Effector CD8-positive, alpha-beta T cell (primary cell): ENCODE results near the gene RO60.

Experiments used
- DNase-seq: peaks from one replicate; lab custom pipeline; 2025; lab: John Stamatoyannopoulos, UW

RO60 gene

GRCh38 chr1:193108471-193108870, 49.1 kb downstream of the RO60 start:
- DNase-seq: no peak
